Right lobe of liver (tissue), 4 donors: Measurements from ENCODE around the gene ACTG1.

Source experiments
- POLR2A ChIP-seq: fragments of 450-650 bp; IDR thresholded peaks from one replicate; pipeline ENCODE4 v1.6.1; 2017; ENCODE audit warnings: antibody characterized with exemption, mild to moderate bottlenecking
- TF ChIP-seq, protein P1 (sequence below), 4 donors: fragments of 200-600 bp in 3 of 4; fragments of 450-650 bp in 1 of 4; IDR thresholded peaks; one replicate each; pipeline versions ENCODE4 v1.5.1 to v1.8.0; 2016 to 2022; ENCODE audit warnings: antibody characterized with exemption in 4 of 4, mild to moderate bottlenecking in 2 of 4
- donor health status: DM: no; HTN: no; CAD: no.
- donor health status: DM: no; HTN: no; CAD: no.
- donor health status: DM: no; HTN: yes; CAD: no.

DNA sequence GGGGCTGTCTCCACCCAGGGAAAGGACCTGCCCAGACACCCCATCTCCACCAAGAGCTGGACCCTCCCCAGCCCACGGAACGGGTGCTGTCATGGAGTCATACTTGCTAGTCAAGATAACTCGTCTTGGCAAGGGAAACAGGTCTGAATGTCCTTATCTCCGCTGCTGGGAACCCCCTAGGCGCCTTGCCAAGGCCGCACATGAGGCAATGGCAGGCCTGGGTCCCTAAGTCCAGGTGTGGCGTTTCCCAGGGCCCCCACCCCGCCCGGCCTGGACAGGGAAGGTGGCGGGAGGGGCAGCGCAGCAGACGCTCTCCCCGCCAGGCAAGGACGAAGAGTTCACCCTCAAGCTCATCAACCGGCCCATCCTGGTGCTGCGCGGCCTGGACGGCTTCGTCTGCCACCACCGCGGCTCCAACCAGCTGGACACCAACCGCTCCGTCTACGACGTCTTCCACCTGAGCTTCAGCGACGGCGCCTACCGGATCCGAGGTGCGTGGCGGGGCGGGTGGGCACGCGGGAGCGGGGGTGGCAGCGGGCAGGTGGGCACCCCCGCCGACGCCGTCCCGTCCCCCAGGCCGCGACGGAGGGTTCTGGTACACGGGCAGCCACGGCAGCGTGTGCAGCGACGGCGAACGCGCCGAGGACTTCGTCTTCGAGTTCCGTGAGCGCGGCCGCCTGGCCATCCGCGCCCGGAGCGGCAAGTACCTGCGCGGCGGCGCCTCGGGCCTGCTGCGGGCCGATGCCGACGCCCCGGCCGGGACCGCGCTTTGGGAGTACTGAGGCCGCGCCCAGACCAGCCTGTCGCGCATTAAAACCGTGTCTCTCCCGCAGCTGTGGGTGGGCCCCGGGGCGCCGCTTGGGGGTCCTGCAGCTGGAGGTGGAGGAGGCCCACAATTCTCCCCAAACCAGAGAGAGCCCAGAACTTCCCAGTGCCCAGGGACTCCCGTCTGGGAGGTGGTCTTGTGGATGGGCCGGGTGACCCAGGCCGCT, 24.0 kb upstream of the ACTG1 start:
- TF ChIP-seq, protein P1, sequence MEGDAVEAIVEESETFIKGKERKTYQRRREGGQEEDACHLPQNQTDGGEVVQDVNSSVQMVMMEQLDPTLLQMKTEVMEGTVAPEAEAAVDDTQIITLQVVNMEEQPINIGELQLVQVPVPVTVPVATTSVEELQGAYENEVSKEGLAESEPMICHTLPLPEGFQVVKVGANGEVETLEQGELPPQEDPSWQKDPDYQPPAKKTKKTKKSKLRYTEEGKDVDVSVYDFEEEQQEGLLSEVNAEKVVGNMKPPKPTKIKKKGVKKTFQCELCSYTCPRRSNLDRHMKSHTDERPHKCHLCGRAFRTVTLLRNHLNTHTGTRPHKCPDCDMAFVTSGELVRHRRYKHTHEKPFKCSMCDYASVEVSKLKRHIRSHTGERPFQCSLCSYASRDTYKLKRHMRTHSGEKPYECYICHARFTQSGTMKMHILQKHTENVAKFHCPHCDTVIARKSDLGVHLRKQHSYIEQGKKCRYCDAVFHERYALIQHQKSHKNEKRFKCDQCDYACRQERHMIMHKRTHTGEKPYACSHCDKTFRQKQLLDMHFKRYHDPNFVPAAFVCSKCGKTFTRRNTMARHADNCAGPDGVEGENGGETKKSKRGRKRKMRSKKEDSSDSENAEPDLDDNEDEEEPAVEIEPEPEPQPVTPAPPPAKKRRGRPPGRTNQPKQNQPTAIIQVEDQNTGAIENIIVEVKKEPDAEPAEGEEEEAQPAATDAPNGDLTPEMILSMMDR (IDR thresholded peaks at IDR 0.05) = no peak
- no peak for TF ChIP-seq POLR2A
